GM19324 (cell line): ENCODE results near the gene HCAR3.
"Not testable (repeated sequence)": the region's sequence is repeated elsewhere in the genome, so short reads cannot be mapped to it uniquely, and the experiment has no call there.

Experiments used
- ATAC-seq: cut with Tn5 transposase; IDR thresholded peaks from one replicate; pipeline ENCODE4 v1.9.1; 2021; ENCODE audit warnings: mild to moderate bottlenecking, moderate library complexity; ENCODE audit not compliant: unreplicated experiment, low FRiP score

The HCAR3 gene

GRCh38 chr12:122676781-122677180, 39.8 kb downstream of the HCAR3 start:
- not testable (repeated sequence) for ATAC-seq

- ATAC-seq: not testable (repeated sequence)
These were observed 40.6 kb downstream of the HCAR3 start for GRCh38 chr12:122676015-122676414.

- ATAC-seq: no peak
These were observed 44.1 kb downstream of the HCAR3 start for GRCh38 chr12:122672515-122672914.

GRCh38 chr12:122669397-122670070, 47.1 kb downstream of the HCAR3 start:
- no peak for ATAC-seq

GRCh38 chr12:122668268-122668667, 48.3 kb downstream of the HCAR3 start:
- no peak for ATAC-seq

GRCh38 chr12:122665759-122666158, 50.9 kb downstream of the HCAR3 start:
- no peak for ATAC-seq

- ATAC-seq: no peak
These were observed 51.3 kb downstream of the HCAR3 start for GRCh38 chr12:122665349-122665748.
